Adrenal gland (tissue), 12 donors: ENCODE results near the gene DUSP2. TPM values are rescaled to one million over a fixed set of nuclear protein-coding genes. Genes with fewer than 3 reads are reported as not detected.

Experiments used
- DNase-seq, 7 donors: peaks; one replicate each; pipeline ENCODE4 v3.0.0-alpha.2; 2019 to 2020
- H3K27ac ChIP-seq, 5 donors: fragments of 200-600 bp; sonication (generic) in 4 of 5; 1 replicate in 3 of 5; 2 replicates in 2 of 5; pipeline versions ENCODE4 v1.5.1 to v1.8.0; 2016 to 2020; ENCODE audit warnings: mild to moderate bottlenecking in 1 of 5
- H3K27me3 ChIP-seq: fragments of 200-600 bp; 2 replicates; pipeline ENCODE4 v1.8.0; 2021
- H3K36me3 ChIP-seq, 2 donors: fragments of 200-600 bp; replicated peaks in 1 of 2; 1 replicate in 1 of 2; 2 replicates in 1 of 2; pipeline versions ENCODE4 v1.5.1 to v1.8.0; 2018 to 2022
- H3K4me1 ChIP-seq, 2 donors: fragments of 200-600 bp; replicated peaks in 1 of 2; 1 replicate in 1 of 2; 2 replicates in 1 of 2; pipeline versions ENCODE4 v1.5.1 to v1.8.0; 2018 to 2021
- H3K4me3 ChIP-seq, 4 donors: fragments of 200-600 bp; sonication (generic) in 3 of 4; one replicate each; pipeline ENCODE4 v1.5.1; 2016 to 2018
- H3K9me3 ChIP-seq, 3 donors: fragments of 200-600 bp; sonication (generic) in 1 of 3; replicated peaks in 1 of 3; 1 replicate in 2 of 3; 2 replicates in 1 of 3; pipeline versions ENCODE4 v1.5.1 to v1.8.0; 2016 to 2021
- POLR2A ChIP-seq, 2 donors: fragments of 450-650 bp; IDR thresholded peaks; one replicate each; pipeline ENCODE4 v1.6.1; 2017; ENCODE audit warnings: antibody characterized with exemption in 2 of 2, mild to moderate bottlenecking in 2 of 2, moderate library complexity in 1 of 2
- WGBS, 4 donors: extraction: QIAGEN DNeasy Blood & Tissue Kit in 2 of 4; methylation state at CpG; one replicate each; pipeline versions ENCODE4 v1.1.5 to v1.1.7; 2013 to 2017; 5-methylcytosine and 5-hydroxymethylcytosine counted together
- intact Hi-C, 2 donors: fragments of 100-400 bp; cut with DNase I; formaldehyde crosslinking; loops; one replicate each; pipeline versions ENCODE4 v1.14.1 to v1.15.0; 2022 to 2023
- polyA plus RNA-seq, 3 donors: library from polyadenylated mRNA; stranded (reverse); fragments of 200-250 nt in 2 of 3; fragments of 350-450 nt in 1 of 3; fragmentation: Illumina TruSeq in 1 of 3; extraction: RNeasy Lipid Tissue Mini Kit (QIAGEN cat#74804) in 1 of 3; gene quantifications; one replicate each; pipeline ENCODE4 v1.2.3, GENCODE V29; 2013 to 2014
- total RNA-seq, 9 donors: library from RNA; depleted of rRNA in 4 of 9; stranded (reverse); fragments of >200 nt in 4 of 9; fragments of 120-200 nt in 1 of 9; fragmentation: NEBNext Ultra II Directional in 1 of 9; extraction: Animal tissue kit (Norgen Biotek cat#: 25700) in 1 of 9; gene quantifications; one replicate each; pipeline versions ENCODE4 v1.1.0 to v1.2.4, GENCODE V29; 2013 to 2023
- TF ChIP-seq, protein P1 (sequence below), 6 experiments: fragments of 450-650 bp in 4 of 6; fragments of 200-600 bp in 2 of 6; sonication (generic) in 1 of 6; IDR thresholded peaks; 1 replicate in 5 of 6; 2 replicates in 1 of 6; pipeline versions ENCODE4 v1.5.1 to v1.8.0; 2016 to 2021; ENCODE audit warnings: antibody characterized with exemption in 6 of 6, mild to moderate bottlenecking in 2 of 6, moderate library complexity in 1 of 6
- donor health status: healthy with polysubstance abuse.
- donor health status: Bipolar disorder and iron deficiency.
- donor health status: DM: yes; HTN: yes; CAD: no.
- donor health status: DM: no; HTN: no; CAD: no.
- donor health status: DM: no; HTN: no; CAD: no.
- donor health status: DM: yes; HTN: yes; CAD: no.

DUSP2 gene
- total and polyA plus RNA-seq, 12 donors, result 0.48 to 4.7 (median 1.9) TPM

DNA sequence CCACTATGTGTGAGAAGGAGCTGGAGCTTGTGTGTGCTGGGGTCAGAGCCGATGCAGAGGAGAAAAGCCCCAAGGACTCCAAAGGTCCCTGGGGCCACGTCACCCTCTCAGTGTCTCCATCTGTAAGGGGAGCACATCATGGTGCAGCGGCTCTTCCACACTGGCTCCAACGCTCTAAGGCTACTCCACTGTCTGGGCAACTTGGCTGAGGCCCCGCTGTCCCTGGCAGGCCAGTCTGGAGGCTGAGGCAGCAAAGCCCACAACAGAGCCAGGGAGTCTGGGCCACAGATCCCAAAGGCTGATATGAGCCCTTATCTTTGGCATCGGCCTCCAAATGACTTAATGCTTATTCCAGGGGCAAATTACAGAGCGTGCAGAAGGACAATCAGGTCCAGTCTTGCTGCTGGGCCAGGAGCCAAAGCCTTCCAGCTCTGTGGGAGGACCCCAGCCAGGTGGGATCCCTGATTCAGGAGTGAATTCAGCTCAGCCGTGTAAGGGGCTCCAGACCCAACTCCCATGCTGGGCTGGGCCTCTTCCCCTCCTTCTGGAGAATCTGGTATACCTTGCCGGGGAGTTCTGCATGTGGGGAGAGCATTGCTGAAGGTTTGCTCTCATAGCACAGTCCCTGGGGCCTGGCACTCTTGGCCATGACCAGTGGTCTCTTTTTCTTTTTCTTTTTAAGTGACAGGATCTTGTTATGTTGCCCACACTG is 1.8 kb upstream of the DUSP2 start:
- intact Hi-C loops, result loop anchor here in 1 of 2 donors (10.0 kb wide), 1 partner anchor 118 kb away; the partner anchor contains the start of genes CIAO1 and TMEM127

GRCh38 chr2:96146153-96146880 is 1.1 kb upstream of the DUSP2 start:
- H3K36me3 ChIP-seq, result no peaks in the 10 kb centered on the region
- peak in 6 of 7 donors; percentile 31 to 68 (median 50) for DNase-seq
- no peak for TF ChIP-seq POLR2A (IDR thresholded peaks at IDR 0.05)
- TF ChIP-seq, protein P1, sequence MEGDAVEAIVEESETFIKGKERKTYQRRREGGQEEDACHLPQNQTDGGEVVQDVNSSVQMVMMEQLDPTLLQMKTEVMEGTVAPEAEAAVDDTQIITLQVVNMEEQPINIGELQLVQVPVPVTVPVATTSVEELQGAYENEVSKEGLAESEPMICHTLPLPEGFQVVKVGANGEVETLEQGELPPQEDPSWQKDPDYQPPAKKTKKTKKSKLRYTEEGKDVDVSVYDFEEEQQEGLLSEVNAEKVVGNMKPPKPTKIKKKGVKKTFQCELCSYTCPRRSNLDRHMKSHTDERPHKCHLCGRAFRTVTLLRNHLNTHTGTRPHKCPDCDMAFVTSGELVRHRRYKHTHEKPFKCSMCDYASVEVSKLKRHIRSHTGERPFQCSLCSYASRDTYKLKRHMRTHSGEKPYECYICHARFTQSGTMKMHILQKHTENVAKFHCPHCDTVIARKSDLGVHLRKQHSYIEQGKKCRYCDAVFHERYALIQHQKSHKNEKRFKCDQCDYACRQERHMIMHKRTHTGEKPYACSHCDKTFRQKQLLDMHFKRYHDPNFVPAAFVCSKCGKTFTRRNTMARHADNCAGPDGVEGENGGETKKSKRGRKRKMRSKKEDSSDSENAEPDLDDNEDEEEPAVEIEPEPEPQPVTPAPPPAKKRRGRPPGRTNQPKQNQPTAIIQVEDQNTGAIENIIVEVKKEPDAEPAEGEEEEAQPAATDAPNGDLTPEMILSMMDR (IDR thresholded peaks at IDR 0.05), result no peak
- peak overlapping the region in 4 of 5 donors; percentile 10 to 61 (median 38) for H3K27ac ChIP-seq
- no peaks in the 10 kb centered on the region for H3K27me3 ChIP-seq
- 63 to 77% (median 72%) methylated on average over 10 to 20 of the region's 20 CpGs for WGBS, 4 donors
- H3K4me3 ChIP-seq, result no peak overlapping the region
- peaks cover 16 to 27% of the 10 kb centered on the region in 2 donors for H3K4me1 ChIP-seq
- intact Hi-C loops, result loop anchor here in 1 of 2 donors (10.0 kb wide), 1 partner anchor 118 kb away; the partner anchor contains the start of genes CIAO1 and TMEM127
- no peaks in the 10 kb centered on the region for H3K9me3 ChIP-seq

More for the DNA sequence above, 1.8 kb upstream of the DUSP2 start:
- 47 to 74% (median 53%) methylated on average over 5 to 9 of the region's 9 CpGs for WGBS, 4 donors
- DNase-seq, result peak in 6 of 7 donors; percentile 77 to 88 (median 80)
- Histone ChIP-seq H3K4me3 (no peak overlapping the region), H3K27me3 (no peaks in the 10 kb centered on the region), H3K4me1 (peaks cover 16 to 27% of the 10 kb centered on the region in 2 donors), H3K36me3 (no peaks in the 10 kb centered on the region), H3K27ac (peak overlapping the region in 3 of 5 donors; percentile 36 to 61 (median 41)), H3K9me3 (no peaks in the 10 kb centered on the region)
- no peak for TF ChIP-seq POLR2A (IDR thresholded peaks at IDR 0.05)
- TF ChIP-seq, protein P1 (IDR thresholded peaks at IDR 0.05), result no peak

DNA sequence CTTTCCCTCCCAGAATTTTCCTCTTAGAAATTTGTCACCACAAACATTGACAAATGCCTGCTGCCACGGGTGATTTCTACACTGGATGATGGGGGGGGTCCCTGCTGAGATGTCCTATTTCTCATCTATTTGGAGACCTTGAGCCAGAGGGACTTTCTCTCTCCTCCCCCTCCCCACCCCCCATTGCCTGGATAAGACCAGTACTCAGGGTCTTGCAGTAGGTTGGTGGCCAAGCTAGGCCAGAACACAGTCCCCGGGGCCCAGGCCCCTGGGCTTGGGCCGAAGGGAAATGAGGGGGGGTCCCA is 560 bp upstream of the DUSP2 start:
- no peaks in the 10 kb centered on the region for H3K9me3 ChIP-seq
- intact Hi-C loops, result loop anchor here in 1 of 2 donors (10.0 kb wide), 1 partner anchor 119 kb away; the partner anchor contains the start of genes CIAO1 and TMEM127
- no peaks in the 10 kb centered on the region for H3K36me3 ChIP-seq
- no peak for TF ChIP-seq POLR2A (IDR thresholded peaks at IDR 0.05)
- TF ChIP-seq, protein P1 (IDR thresholded peaks at IDR 0.05), result no peak
- no peak overlapping the region for H3K4me3 ChIP-seq
- 40 to 63% (median 51%) methylated on average over 3 of the region's 3 CpGs for whole genome bisulfite sequencing, 4 donors
- H3K4me1 ChIP-seq, result peaks cover 16 to 27% of the 10 kb centered on the region in 2 donors
- H3K27ac ChIP-seq, result peak overlapping the region in 3 of 5 donors; percentile 10 to 61 (median 33)
- DNase-seq, result no peak
- H3K27me3 ChIP-seq, result no peaks in the 10 kb centered on the region

- Histone ChIP-seq H3K36me3 (no peaks in the 10 kb centered on the region), H3K27me3 (no peaks in the 10 kb centered on the region), H3K4me3 (peak overlapping the region in 2 of 4 donors; percentile 32 to 66), H3K9me3 (no peaks in the 10 kb centered on the region), H3K4me1 (peaks cover 16 to 27% of the 10 kb centered on the region in 2 donors), H3K27ac (peak overlapping the region in 1 of 5 donors; percentile 61)
- TF ChIP-seq, protein P1 (IDR thresholded peaks at IDR 0.05), result no peak
- no peak for TF ChIP-seq POLR2A (IDR thresholded peaks at IDR 0.05)
- WGBS, 4 donors, result 5 to 23% (median 15%) methylated on average over 7 to 35 of the region's 35 CpGs
- peak in 3 of 7 donors; percentile 36 to 53 (median 48) for DNase-seq
- intact Hi-C loops, result loop anchor here in 1 of 2 donors (10.0 kb wide), 1 partner anchor 120 kb away; the partner anchor contains the start of genes CIAO1 and TMEM127
Observed at GRCh38 chr2:96144481-96145035, 682 bp downstream of the DUSP2 start.
